K562 (cell line): ENCODE data around the gene ZSWIM6. TPM values are rescaled to one million over a fixed set of nuclear protein-coding genes. Genes with fewer than 3 reads are reported as not detected.

Source experiments
- ATAC-seq: fragments of 200-7000 bp; cut with Tn5 transposase; 3 replicates; pipeline ENCODE4 v1.9.1; 2020; ENCODE audit warnings: moderate library complexity
- BruUV-seq: library from RNA; stranded (reverse); fragments of 400-500 nt; replicated peaks from 2 replicates; lab custom pipeline; 2021; lab: Mats Ljungman, UMichigan
- CTCF ChIA-PET: fragments of 300-600 bp; formaldehyde crosslinking; extraction: SDS; loops from one replicate; lab custom pipeline; 2021; ENCODE audit warnings: low intra/inter-chr PET ratio; lab: Yijun Ruan, JAX
- POLR2A ChIA-PET: fragments of 300-600, 350-650 bp; sonication (Branson Sonifier 250); formaldehyde crosslinking; extraction: SDS; loops from one replicate; lab custom pipeline; 2021; ENCODE audit warnings: antibody characterized with exemption, inconsistent platforms; lab: Yijun Ruan, JAX
- DNase-seq, 4 experiments: peaks; one replicate each; pipeline versions ENCODE4 v3.0.0 to v3.0.0-alpha.2; 2011 to 2018; ENCODE audit warnings: low spot score in 3 of 4, mixed read lengths in 3 of 4; ENCODE audit errors: extremely low read depth in 1 of 4
- FAIRE-seq: peaks from 2 replicates; lab custom pipeline; 2011; peaks lifted over from hg19 to GRCh38; lab: Jason Lieb, UNC
- H2AFZ ChIP-seq: 2 replicates; pipeline ENCODE4 v1.6.0; 2011; ENCODE audit warnings: low read depth, low read length, control low read depth, inconsistent platforms
- H3K27ac ChIP-seq: fragments of 200-600 bp; 3 replicates; pipeline ENCODE4 v1.8.0; 2011; ENCODE audit warnings: low read depth, mild to moderate bottlenecking, control low read depth, inconsistent platforms, low read length, moderate library complexity, mixed read lengths; ENCODE audit errors: extremely low read depth
- H3K27me3 ChIP-seq, 2 experiments: fragments of 300-600 bp in 1 of 2; 2 replicates in 1 of 2; 3 replicates in 1 of 2; pipeline versions ENCODE4 v1.6.0 to v1.8.0; 2011; ENCODE audit warnings: inconsistent platforms in 2 of 2, low read length in 2 of 2, mild to moderate bottlenecking in 1 of 2, mixed read lengths in 1 of 2, moderate library complexity in 1 of 2; ENCODE audit not compliant: control insufficient read depth in 2 of 2, insufficient read depth in 2 of 2
- H3K36me3 ChIP-seq: fragments of 300-600 bp; 3 replicates; pipeline ENCODE4 v1.8.0; 2011; ENCODE audit warnings: mild to moderate bottlenecking, low read length, inconsistent platforms; ENCODE audit not compliant: control insufficient read depth, insufficient read depth
- H3K4me1 ChIP-seq, 2 experiments: fragments of 200-600 bp in 1 of 2; replicated peaks in 1 of 2; 2 replicates in 1 of 2; 3 replicates in 1 of 2; pipeline versions ENCODE4 v1.5.1 to v1.8.0; 2011; ENCODE audit warnings: inconsistent platforms in 2 of 2, low read length in 2 of 2, mild to moderate bottlenecking in 1 of 2, mixed read lengths in 1 of 2, moderate library complexity in 1 of 2; ENCODE audit not compliant: control insufficient read depth in 2 of 2, insufficient read depth in 2 of 2
- H3K4me2 ChIP-seq: 2 replicates; pipeline ENCODE4 v1.6.1; 2011; ENCODE audit warnings: low read length, control low read depth, inconsistent platforms, mixed read lengths; ENCODE audit not compliant: insufficient read depth
- H3K4me3 ChIP-seq: fragments of 200-600 bp; sonication (generic), shearing (Covaris generic); 2 replicates; pipeline ENCODE4 v1.5.1; 2016; ENCODE audit warnings: control low read depth, inconsistent platforms
- H3K79me2 ChIP-seq: fragments of 200-600 bp; 3 replicates; pipeline ENCODE4 v1.8.0; 2011; ENCODE audit warnings: low read length, inconsistent platforms; ENCODE audit not compliant: control insufficient read depth, insufficient read depth
- H3K9ac ChIP-seq, 2 experiments: 2 replicates each; pipeline versions ENCODE4 v1.6.0 to v1.6.1; 2011; ENCODE audit warnings: low read depth in 2 of 2, low read length in 2 of 2, control low read depth in 1 of 2, inconsistent platforms in 1 of 2, mild to moderate bottlenecking in 1 of 2, mixed read lengths in 1 of 2; ENCODE audit not compliant: insufficient read depth in 1 of 2
- H3K9me1 ChIP-seq: one replicate; pipeline ENCODE4 v1.6.0; 2011; ENCODE audit warnings: inconsistent platforms, mild to moderate bottlenecking, low read length, moderate library complexity; ENCODE audit not compliant: control insufficient read depth, insufficient read depth
- H3K9me3 ChIP-seq: replicated peaks from 2 replicates; pipeline ENCODE4 v1.5.1; 2011; ENCODE audit warnings: low read depth, low read length, inconsistent platforms; ENCODE audit not compliant: control insufficient read depth, insufficient read depth
- H4K20me1 ChIP-seq: replicated peaks from 2 replicates; pipeline ENCODE4 v1.6.1; 2011; ENCODE audit warnings: low read length, inconsistent platforms, mixed read lengths; ENCODE audit not compliant: control insufficient read depth, insufficient read depth
- CC2D1A ChIP-seq: fragments of 450-650 bp; IDR thresholded peaks from 2 replicates; pipeline ENCODE4 v1.6.1; 2017; ENCODE audit warnings: mild to moderate bottlenecking
- COPS2 ChIP-seq: fragments of 450-650 bp; conservative IDR thresholded peaks from 2 replicates; pipeline ENCODE4 v1.6.1; 2016; ENCODE audit warnings: mild to moderate bottlenecking, moderate library complexity
- SMAD3 ChIP-seq: fragments of 450-650 bp; formaldehyde crosslinking; conservative IDR thresholded peaks from 2 replicates; pipeline ENCODE4 v1.4.0; 2020; ENCODE audit warnings: mild to moderate bottlenecking
- TSC22D4 ChIP-seq: fragments of 450-650 bp; IDR thresholded peaks from 2 replicates; pipeline ENCODE4 v1.6.1; 2016; ENCODE audit warnings: missing genetic modification characterization, missing biosample characterization, control low read depth
- WGBS: fragments of 100-300 bp; shearing (Covaris generic); methylation state at CpG from one replicate; pipeline ENCODE4 v1.1.6; 2016; ENCODE audit warnings: low coverage, mixed read lengths; ENCODE audit not compliant: insufficient coverage; ENCODE audit errors: missing lambda C conversion rate; 5-methylcytosine and 5-hydroxymethylcytosine counted together
- in situ Hi-C: fragments of 300-500 bp; cut with MboI; formaldehyde crosslinking; loops from 4 replicates; pipeline ENCODE4 v1.15.0; 2018; ENCODE audit warnings: inconsistent platforms, mixed read lengths
- intact Hi-C: fragments of 100-400 bp; cut with micrococcal nuclease; formaldehyde crosslinking; loops from 2 replicates; pipeline ENCODE4 v1.14.2; 2022
- polyA plus RNA-seq, 8 experiments: library from polyadenylated mRNA; depleted of rRNA in 4 of 8; stranded (reverse) in 5 of 8; unstranded in 3 of 8; fragments of >200 nt; fragmentation: Nextera tagmentation in 2 of 8; fragmentation: Illumina TruSeq in 1 of 8; extraction: Ambion mirVana in 2 of 8; extraction: Trizol in 1 of 8; gene quantifications; 2 replicates each; pipeline versions ENCODE4 v1.2.1 to v1.2.3, GENCODE V29; 2011 to 2014; ENCODE audit warnings: inconsistent platforms in 1 of 8, missing spikeins in 1 of 8
- total RNA-seq, 7 experiments: library from RNA; depleted of rRNA in 6 of 7; stranded (reverse); fragments of >200 nt in 6 of 7; fragmentation: Illumina TruSeq in 2 of 7; extraction: Trizol in 2 of 7; gene quantifications; 2 replicates each; pipeline versions ENCODE4 v1.2.1 to v1.2.3, GENCODE V29; 2011 to 2021; ENCODE audit warnings: low replicate concordance in 1 of 7
- TF ChIP-seq, protein P1 (sequence below): sonication (generic); formaldehyde crosslinking; IDR thresholded peaks from 2 replicates; pipeline ENCODE4 v1.8.0; 2022; ENCODE audit warnings: mild to moderate bottlenecking, missing genetic modification reagents
- TF ChIP-seq, protein P2 (sequence below), 2 experiments: IDR thresholded peaks; 2 replicates each; pipeline ENCODE4 v1.6.1; 2011; ENCODE audit warnings: borderline replicate concordance in 1 of 2, control low read depth in 1 of 2, low read depth in 1 of 2, low read length in 1 of 2, mild to moderate bottlenecking in 1 of 2, mixed read lengths in 1 of 2, moderate library complexity in 1 of 2; ENCODE audit not compliant: insufficient read depth in 1 of 2, insufficient read length in 1 of 2, poor library complexity in 1 of 2, severe bottlenecking in 1 of 2; ENCODE audit errors: extremely low read depth in 1 of 2
- TF ChIP-seq, protein P3 (sequence below): sonication (generic); formaldehyde crosslinking; IDR thresholded peaks from 2 replicates; pipeline ENCODE4 v1.5.0; 2020; ENCODE audit warnings: missing genetic modification reagents
- TF ChIP-seq, protein P4 (sequence below): fragments of 250-450 bp; sonication (Bioruptor Pico); IDR thresholded peaks from 2 replicates; pipeline ENCODE4 v1.5.0; 2021; ENCODE audit warnings: mild to moderate bottlenecking, borderline replicate concordance

Gene ZSWIM6
- total and polyA plus RNA-seq, 9 of the 15 experiments (the other 6 are each of a cell fraction or from before 2014, with no cell fraction given) = 0.81 to 3.2 (median 2.0) TPM

GRCh38 chr5:61435368-61435767 lies 103.3 kb downstream of the ZSWIM6 start (continued):
- TF ChIP-seq, protein P1, sequence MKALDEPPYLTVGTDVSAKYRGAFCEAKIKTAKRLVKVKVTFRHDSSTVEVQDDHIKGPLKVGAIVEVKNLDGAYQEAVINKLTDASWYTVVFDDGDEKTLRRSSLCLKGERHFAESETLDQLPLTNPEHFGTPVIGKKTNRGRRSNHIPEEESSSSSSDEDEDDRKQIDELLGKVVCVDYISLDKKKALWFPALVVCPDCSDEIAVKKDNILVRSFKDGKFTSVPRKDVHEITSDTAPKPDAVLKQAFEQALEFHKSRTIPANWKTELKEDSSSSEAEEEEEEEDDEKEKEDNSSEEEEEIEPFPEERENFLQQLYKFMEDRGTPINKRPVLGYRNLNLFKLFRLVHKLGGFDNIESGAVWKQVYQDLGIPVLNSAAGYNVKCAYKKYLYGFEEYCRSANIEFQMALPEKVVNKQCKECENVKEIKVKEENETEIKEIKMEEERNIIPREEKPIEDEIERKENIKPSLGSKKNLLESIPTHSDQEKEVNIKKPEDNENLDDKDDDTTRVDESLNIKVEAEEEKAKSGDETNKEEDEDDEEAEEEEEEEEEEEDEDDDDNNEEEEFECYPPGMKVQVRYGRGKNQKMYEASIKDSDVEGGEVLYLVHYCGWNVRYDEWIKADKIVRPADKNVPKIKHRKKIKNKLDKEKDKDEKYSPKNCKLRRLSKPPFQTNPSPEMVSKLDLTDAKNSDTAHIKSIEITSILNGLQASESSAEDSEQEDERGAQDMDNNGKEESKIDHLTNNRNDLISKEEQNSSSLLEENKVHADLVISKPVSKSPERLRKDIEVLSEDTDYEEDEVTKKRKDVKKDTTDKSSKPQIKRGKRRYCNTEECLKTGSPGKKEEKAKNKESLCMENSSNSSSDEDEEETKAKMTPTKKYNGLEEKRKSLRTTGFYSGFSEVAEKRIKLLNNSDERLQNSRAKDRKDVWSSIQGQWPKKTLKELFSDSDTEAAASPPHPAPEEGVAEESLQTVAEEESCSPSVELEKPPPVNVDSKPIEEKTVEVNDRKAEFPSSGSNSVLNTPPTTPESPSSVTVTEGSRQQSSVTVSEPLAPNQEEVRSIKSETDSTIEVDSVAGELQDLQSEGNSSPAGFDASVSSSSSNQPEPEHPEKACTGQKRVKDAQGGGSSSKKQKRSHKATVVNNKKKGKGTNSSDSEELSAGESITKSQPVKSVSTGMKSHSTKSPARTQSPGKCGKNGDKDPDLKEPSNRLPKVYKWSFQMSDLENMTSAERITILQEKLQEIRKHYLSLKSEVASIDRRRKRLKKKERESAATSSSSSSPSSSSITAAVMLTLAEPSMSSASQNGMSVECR (CRISPR knock-in tag) = no peak

DNA sequence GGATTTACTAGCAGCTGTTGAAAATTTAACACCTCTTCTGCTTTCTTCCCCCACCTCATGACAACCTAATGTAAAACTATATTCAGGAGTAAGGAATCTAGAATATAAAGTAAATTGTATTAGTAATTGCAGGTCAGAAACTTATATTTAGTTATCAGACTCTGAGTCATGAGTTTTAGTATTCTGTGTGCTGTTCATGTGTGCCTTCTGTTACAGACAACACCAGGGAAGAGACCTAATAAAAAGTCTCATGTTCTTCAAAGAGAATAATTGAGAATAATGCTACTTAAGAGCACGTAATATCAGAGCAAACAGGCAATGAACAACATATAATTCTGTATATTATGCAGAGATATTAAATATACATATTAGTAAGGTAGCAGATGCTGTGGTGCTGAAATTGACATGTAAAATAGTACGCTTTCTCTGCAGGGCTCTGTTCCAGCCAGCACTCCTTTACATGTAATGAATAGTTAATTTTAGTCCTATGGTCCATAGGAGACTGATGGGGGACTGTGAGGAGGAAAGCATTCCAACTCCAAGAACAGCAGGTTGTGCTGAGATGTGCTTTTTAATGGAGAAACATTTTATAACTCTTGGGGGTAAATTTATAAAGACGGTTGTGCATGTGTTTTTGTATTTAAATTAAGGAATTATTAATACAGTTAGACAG lies 106.4 kb downstream of the ZSWIM6 start:
- Histone ChIP-seq H3K9me3 (peaks cover 6% of the 10 kb centered on the region), H2AFZ (no peak overlapping the region), H3K9me1 (no peaks in the 10 kb centered on the region), H3K4me2 (no peak overlapping the region), H3K4me1 (no peaks in the 10 kb centered on the region), H3K79me2 (no peaks in the 10 kb centered on the region), H3K36me3 (no peaks in the 10 kb centered on the region), H3K9ac (no peak overlapping the region), H4K20me1 (no peaks in the 10 kb centered on the region; the same call in 1 of the 2 replicates), H3K4me3 (no peak overlapping the region), H3K27me3 (no peaks in the 10 kb centered on the region; a peak in 1 of 5 replicates), H3K27ac (no peak overlapping the region)
- in situ Hi-C loops (no loop called here), intact Hi-C loops (loop anchor here (10.0 kb wide), 1 partner anchor 216 kb away; no protein-coding TSS in a partner anchor)
- no TSS peak for BruUV-seq
- FAIRE-seq = no peak
- ChIA-PET POLR2A (interaction anchor here (0.5 kb wide), 1 partner anchor 193 kb away, joined by 3 read pairs; no protein-coding TSS in a partner anchor), CTCF (no interaction called here)
- no peak for ATAC-seq
- 4% methylated on average over 3 of the region's 3 CpGs for WGBS
- no peak for DNase-seq
- TF ChIP-seq CC2D1A (no peak), COPS2 (no peak), SMAD3 (CRISPR knock-in tag) (no peak), TSC22D4 (tag) (no peak)
- TF ChIP-seq, protein P2, sequence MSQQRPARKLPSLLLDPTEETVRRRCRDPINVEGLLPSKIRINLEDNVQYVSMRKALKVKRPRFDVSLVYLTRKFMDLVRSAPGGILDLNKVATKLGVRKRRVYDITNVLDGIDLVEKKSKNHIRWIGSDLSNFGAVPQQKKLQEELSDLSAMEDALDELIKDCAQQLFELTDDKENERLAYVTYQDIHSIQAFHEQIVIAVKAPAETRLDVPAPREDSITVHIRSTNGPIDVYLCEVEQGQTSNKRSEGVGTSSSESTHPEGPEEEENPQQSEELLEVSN (IDR thresholded peaks at IDR 0.05; ENCODE audit: borderline replicate concordance in 1 of 2, extremely low read depth in 1 of 2, insufficient read depth in 1 of 2, insufficient read length in 1 of 2, low read depth in 1 of 2, low read length in 1 of 2, poor library complexity in 1 of 2, severe bottlenecking in 1 of 2) = no peak
- TF ChIP-seq, protein P3, sequence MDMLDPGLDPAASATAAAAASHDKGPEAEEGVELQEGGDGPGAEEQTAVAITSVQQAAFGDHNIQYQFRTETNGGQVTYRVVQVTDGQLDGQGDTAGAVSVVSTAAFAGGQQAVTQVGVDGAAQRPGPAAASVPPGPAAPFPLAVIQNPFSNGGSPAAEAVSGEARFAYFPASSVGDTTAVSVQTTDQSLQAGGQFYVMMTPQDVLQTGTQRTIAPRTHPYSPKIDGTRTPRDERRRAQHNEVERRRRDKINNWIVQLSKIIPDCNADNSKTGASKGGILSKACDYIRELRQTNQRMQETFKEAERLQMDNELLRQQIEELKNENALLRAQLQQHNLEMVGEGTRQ = no peak
- TF ChIP-seq, protein P4, sequence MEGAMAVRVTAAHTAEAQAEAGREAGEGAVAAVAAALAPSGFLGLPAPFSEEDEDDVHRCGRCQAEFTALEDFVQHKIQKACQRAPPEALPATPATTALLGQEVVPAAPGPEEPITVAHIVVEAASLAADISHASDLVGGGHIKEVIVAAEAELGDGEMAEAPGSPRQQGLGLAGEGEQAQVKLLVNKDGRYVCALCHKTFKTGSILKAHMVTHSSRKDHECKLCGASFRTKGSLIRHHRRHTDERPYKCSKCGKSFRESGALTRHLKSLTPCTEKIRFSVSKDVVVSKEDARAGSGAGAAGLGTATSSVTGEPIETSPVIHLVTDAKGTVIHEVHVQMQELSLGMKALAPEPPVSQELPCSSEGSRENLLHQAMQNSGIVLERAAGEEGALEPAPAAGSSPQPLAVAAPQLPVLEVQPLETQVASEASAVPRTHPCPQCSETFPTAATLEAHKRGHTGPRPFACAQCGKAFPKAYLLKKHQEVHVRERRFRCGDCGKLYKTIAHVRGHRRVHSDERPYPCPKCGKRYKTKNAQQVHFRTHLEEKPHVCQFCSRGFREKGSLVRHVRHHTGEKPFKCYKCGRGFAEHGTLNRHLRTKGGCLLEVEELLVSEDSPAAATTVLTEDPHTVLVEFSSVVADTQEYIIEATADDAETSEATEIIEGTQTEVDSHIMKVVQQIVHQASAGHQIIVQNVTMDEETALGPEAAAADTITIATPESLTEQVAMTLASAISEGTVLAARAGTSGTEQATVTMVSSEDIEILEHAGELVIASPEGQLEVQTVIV = no peak
